H54 (cell line): ENCODE data around the gene PCCA.

Experiments used
- DNase-seq: peaks from one replicate; pipeline ENCODE4 v3.0.0; 2011; ENCODE audit warnings: low spot score, mixed read lengths; ENCODE audit not compliant: insufficient read length
- FAIRE-seq: peaks from 3 replicates; lab custom pipeline; 2011; peaks lifted over from hg19 to GRCh38; lab: Jason Lieb, UNC
- POLR2A ChIP-seq: IDR thresholded peaks from 2 replicates; pipeline ENCODE4 v1.6.1; 2011; ENCODE audit warnings: low read depth, mild to moderate bottlenecking, low read length

Gene PCCA

GRCh38 chr13:100323937-100324336 is 235.0 kb downstream of the PCCA start:
- no peak for DNase-seq
- FAIRE-seq, result peak; percentile 87
- no peak for TF ChIP-seq POLR2A

GRCh38 chr13:100330662-100331061 is 241.8 kb downstream of the PCCA start:
- TF ChIP-seq POLR2A, result no peak
- no peak for FAIRE-seq
- DNase-seq, result no peak

- no peak for TF ChIP-seq POLR2A
- FAIRE-seq (peak; percentile 68), DNase-seq (no peak)
Observed at GRCh38 chr13:100333141-100333540, 244.2 kb downstream of the PCCA start.

- DNase-seq (no peak), FAIRE-seq (no peak)
- TF ChIP-seq POLR2A, result no peak
Observed at GRCh38 chr13:100334214-100334613, 245.3 kb downstream of the PCCA start.

GRCh38 chr13:100336795-100337516 is 248.1 kb downstream of the PCCA start:
- TF ChIP-seq POLR2A, result no peak
- no peak for DNase-seq
- no peak for FAIRE-seq

- peak; percentile 43 for FAIRE-seq
- no peak for DNase-seq
- no peak for TF ChIP-seq POLR2A
Observed at GRCh38 chr13:100338275-100338674, 249.4 kb downstream of the PCCA start.

GRCh38 chr13:100339411-100339940 is 250.6 kb downstream of the PCCA start:
- DNase-seq, result no peak
- peak; percentile 20 for FAIRE-seq
- TF ChIP-seq POLR2A, result no peak

GRCh38 chr13:100340865-100341264 is 252.0 kb downstream of the PCCA start:
- DNase-seq (no peak), FAIRE-seq (no peak)
- no peak for TF ChIP-seq POLR2A

GRCh38 chr13:100341327-100341726 is 252.4 kb downstream of the PCCA start:
- no peak for TF ChIP-seq POLR2A
- DNase-seq (no peak), FAIRE-seq (peak; percentile 6)

DNA sequence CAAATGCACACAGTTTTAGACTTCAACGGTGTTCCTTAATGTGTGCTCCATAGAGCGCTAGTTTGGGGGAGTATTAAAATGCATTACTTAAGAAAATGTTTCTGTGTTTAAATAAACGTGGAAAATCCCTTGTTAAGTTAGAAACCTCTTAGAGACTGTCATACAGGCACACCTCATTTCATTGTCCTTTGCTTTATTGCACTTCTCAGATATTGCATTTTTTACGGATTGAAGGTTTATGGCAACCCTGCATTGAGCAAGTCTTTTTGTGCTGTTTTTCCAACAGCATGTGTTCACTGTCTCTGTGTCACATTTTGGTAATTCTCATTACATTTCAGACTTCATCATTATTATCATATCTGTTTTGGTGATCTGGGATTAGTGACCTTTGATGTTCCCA is 255.7 kb downstream of the PCCA start:
- no peak for TF ChIP-seq POLR2A
- FAIRE-seq (peak; percentile 88), DNase-seq (no peak)

- FAIRE-seq, result peak; percentile 99
- DNase-seq, result no peak
- no peak for TF ChIP-seq POLR2A
Observed at GRCh38 chr13:100347968-100348367, 259.1 kb downstream of the PCCA start.

- DNase-seq (no peak), FAIRE-seq (peak; percentile 81)
- no peak for TF ChIP-seq POLR2A
Observed at GRCh38 chr13:100349594-100349993, 260.7 kb downstream of the PCCA start.

GRCh38 chr13:100350601-100351000 is 261.7 kb downstream of the PCCA start:
- no peak for DNase-seq
- no peak for FAIRE-seq
- no peak for TF ChIP-seq POLR2A

GRCh38 chr13:100356426-100356825 is 267.5 kb downstream of the PCCA start:
- DNase-seq (no peak), FAIRE-seq (peak; percentile 85)
- TF ChIP-seq POLR2A, result no peak

DNA sequence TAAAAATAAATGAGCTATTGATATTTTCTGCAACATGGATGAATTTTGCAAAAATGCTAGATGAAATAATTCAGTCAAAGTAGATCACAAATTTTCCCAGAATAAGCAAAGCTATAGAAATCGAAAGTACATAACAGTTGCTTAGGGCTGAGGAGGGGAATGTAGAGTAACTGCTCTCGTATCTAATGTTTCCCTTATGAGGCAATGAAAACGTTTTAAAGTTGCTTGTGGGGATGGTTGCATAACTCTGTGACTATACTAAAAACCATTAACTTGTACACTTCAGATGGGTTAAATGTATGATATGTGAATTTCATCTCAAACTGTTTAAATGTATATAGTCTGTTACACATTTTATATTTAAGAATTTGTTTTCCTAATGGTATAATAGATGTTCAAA is 268.0 kb downstream of the PCCA start:
- FAIRE-seq (peak; percentile 74), DNase-seq (no peak)
- TF ChIP-seq POLR2A, result no peak
